ENCODE data around the gene CLASP1.

DNA sequence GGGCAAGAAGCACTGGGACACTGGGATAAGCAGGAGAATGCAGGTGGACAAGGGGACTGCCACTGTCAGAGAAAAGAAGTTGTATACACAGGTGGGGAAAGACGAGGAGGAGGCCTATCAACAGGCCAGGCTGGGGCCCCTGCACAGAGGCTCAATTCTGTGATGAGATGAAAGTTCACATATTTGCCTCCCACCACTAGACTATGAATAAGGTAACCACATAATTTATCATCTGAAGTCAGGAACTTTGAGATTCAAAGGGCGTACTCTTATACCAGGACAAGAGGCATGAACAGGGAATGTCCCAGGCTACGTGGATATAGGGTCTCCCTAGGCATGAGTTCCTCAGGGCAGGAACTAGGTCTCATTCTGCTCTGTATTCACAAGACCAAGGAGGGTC, 84.4 kb downstream of the CLASP1 start:
- TF ChIP-seq, protein P1, sequence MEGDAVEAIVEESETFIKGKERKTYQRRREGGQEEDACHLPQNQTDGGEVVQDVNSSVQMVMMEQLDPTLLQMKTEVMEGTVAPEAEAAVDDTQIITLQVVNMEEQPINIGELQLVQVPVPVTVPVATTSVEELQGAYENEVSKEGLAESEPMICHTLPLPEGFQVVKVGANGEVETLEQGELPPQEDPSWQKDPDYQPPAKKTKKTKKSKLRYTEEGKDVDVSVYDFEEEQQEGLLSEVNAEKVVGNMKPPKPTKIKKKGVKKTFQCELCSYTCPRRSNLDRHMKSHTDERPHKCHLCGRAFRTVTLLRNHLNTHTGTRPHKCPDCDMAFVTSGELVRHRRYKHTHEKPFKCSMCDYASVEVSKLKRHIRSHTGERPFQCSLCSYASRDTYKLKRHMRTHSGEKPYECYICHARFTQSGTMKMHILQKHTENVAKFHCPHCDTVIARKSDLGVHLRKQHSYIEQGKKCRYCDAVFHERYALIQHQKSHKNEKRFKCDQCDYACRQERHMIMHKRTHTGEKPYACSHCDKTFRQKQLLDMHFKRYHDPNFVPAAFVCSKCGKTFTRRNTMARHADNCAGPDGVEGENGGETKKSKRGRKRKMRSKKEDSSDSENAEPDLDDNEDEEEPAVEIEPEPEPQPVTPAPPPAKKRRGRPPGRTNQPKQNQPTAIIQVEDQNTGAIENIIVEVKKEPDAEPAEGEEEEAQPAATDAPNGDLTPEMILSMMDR (IDR thresholded peaks at IDR 0.05) = no peak
- TF ChIP-seq POLR2A (IDR thresholded peaks at IDR 0.05) = no peak
